Natural killer cell (primary cell): ENCODE measurements around the gene MCF2L. TPM values are rescaled to one million over a fixed set of nuclear protein-coding genes. Genes with fewer than 3 reads are reported as not detected.

Experiments used
- ATAC-seq, 3 donors: fragments of 150-1000 bp in 2 of 3; fragments of 200-7000 bp in 1 of 3; cut with Tn5 transposase; 1 replicate in 1 of 3; 2 replicates in 2 of 3; pipeline ENCODE4 v1.10.0; 2021; ENCODE audit warnings: mild to moderate bottlenecking in 2 of 3, moderate library complexity in 2 of 3
- DNase-seq, 2 donors: peaks; one replicate each; pipeline versions ENCODE4 v3.0.0 to v3.0.0-alpha.2; 2013 to 2021; ENCODE audit warnings: mixed read lengths in 1 of 2
- H3K27ac ChIP-seq: one replicate; pipeline ENCODE4 v1.5.1; 2013; ENCODE audit warnings: mild to moderate bottlenecking, low read length
- H3K27me3 ChIP-seq: one replicate; pipeline ENCODE4 v1.6.1; 2013; ENCODE audit warnings: low read length; ENCODE audit not compliant: control insufficient read depth, insufficient read depth
- H3K36me3 ChIP-seq: one replicate; pipeline ENCODE4 v1.6.1; 2013; ENCODE audit warnings: low read length; ENCODE audit not compliant: control insufficient read depth, insufficient read depth
- H3K4me1 ChIP-seq: one replicate; pipeline ENCODE4 v1.6.1; 2013; ENCODE audit warnings: low read length; ENCODE audit not compliant: control insufficient read depth, insufficient read depth
- H3K4me3 ChIP-seq: one replicate; pipeline ENCODE4 v1.5.1; 2013; ENCODE audit warnings: low read length
- H3K9me3 ChIP-seq: one replicate; pipeline ENCODE4 v1.6.1; 2013; ENCODE audit warnings: low read length; ENCODE audit not compliant: control insufficient read depth, insufficient read depth
- H3K27ac Mint-ChIP-seq, 2 donors: one replicate each; pipeline ENCODE4 v1.8.0; 2022; ENCODE audit warnings: mild to moderate bottlenecking in 2 of 2, mixed read lengths in 2 of 2, moderate library complexity in 1 of 2
- H3K27me3 Mint-ChIP-seq, 2 donors: one replicate each; pipeline ENCODE4 v1.8.0; 2022; ENCODE audit warnings: low read depth in 2 of 2, mixed read lengths in 2 of 2
- H3K36me3 Mint-ChIP-seq: one replicate; pipeline ENCODE4 v1.8.0; 2022; ENCODE audit warnings: mixed read lengths
- H3K4me1 Mint-ChIP-seq, 2 donors: one replicate each; pipeline ENCODE4 v1.8.0; 2022; ENCODE audit warnings: mixed read lengths in 2 of 2
- H3K4me3 Mint-ChIP-seq: one replicate; pipeline ENCODE4 v1.8.0; 2022; ENCODE audit warnings: mild to moderate bottlenecking, moderate library complexity, mixed read lengths
- H3K9me3 Mint-ChIP-seq, 2 donors: one replicate each; pipeline ENCODE4 v1.8.0; 2022; ENCODE audit warnings: mixed read lengths in 2 of 2
- WGBS: methylation state at CpG from one replicate; pipeline ENCODE4 v1.1.7; 2013; ENCODE audit warnings: missing lambda C conversion rate; ENCODE audit not compliant: insufficient coverage; 5-methylcytosine and 5-hydroxymethylcytosine counted together
- intact Hi-C: fragments of 100-400 bp; cut with micrococcal nuclease; formaldehyde crosslinking; loops from one replicate; pipeline ENCODE4 v1.14.2; 2022
- total RNA-seq, 4 donors: library from RNA; stranded (reverse); fragments of 120-200 nt in 1 of 4; gene quantifications; one replicate each; pipeline versions ENCODE4 v1.2.3 to v1.2.4, GENCODE V29; 2013 to 2022
- TF ChIP-seq, protein P1 (sequence below): fragments of 200-600 bp; IDR thresholded peaks from one replicate; pipeline ENCODE4 v1.8.0; 2022; ENCODE audit warnings: antibody characterized with exemption

Gene MCF2L
- total RNA-seq, 3 donors from 2014 or later (not counting 1 experiment from before 2014, with no cell fraction given), result 1.7 to 3.0 (median 3.0) TPM

DNA sequence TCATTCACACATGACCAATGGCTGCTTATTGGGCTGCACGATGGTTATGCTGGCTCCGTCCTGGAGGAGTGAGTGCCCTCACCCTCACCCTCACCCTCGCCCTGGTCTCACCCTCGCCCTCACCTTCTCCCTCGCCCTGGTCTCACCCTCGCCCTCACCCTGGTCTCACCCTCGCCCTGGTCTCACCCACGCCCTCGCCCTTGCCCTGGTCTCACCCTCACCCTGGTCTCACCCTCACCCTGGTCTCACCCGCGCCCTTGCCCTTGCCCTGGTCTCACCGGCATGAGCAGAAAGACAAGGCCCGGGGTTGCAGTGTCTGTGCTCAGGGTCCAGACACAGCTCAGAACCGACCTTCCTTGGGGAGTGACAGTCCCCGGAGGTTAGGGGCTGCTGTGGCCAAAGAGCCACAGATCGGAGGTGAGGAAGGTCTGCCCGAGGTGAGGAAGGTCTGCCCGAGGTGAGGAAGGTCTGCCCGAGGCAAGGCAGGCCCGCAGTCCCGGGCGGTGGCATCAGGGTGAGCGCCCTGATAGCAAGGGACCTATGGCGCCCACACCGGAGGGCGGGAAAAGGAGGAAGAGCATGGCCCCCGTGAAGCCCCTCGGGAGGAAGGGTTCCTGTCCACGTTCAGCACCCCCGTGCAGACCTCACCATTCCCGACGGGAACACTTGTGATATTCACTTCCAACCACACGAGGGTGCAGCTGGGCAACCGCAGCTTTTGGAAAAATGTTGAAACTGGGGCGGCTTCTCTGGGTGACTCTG, 65.6 kb downstream of the MCF2L start:
- intact Hi-C loops, result no loop called here
- no peaks in the 10 kb centered on the region for H3K4me1 Mint-ChIP-seq

DNA sequence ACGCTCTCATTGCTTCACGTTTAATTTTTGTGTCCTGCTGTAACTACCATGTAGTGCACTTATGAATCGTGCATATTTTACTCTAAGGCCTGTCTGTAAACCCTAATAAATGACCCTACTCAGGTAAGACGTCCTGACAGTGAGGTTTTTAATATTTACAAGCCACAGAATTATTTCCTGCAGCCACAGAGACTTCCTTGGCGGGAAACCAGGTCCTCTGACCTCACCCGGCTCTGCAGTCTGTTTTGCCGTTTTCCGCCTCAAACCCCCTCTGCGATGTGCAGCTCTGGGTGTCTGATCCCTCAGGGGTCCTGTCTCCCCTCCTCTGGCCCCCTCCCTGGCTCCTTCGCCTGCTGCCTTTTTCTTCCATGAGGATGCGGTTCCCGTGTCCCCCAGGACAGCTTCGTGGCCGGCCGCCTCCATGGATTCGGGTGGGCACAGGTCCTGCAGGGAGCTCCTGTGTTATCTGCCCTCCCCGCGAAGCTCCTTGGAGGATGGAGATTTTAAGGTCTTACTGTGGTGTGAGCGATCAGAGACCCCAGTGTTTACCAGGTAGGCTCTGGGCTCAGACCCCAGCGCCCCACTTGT, 66.3 kb downstream of the MCF2L start:
- H3K9me3 ChIP-seq, result no peaks in the 10 kb centered on the region
- H3K4me1 ChIP-seq, result no peaks in the 10 kb centered on the region
- H3K4me1 Mint-ChIP-seq, result no peaks in the 10 kb centered on the region
- no peaks in the 10 kb centered on the region for H3K27me3 ChIP-seq
- no peak for ATAC-seq
- TF ChIP-seq, protein P1, sequence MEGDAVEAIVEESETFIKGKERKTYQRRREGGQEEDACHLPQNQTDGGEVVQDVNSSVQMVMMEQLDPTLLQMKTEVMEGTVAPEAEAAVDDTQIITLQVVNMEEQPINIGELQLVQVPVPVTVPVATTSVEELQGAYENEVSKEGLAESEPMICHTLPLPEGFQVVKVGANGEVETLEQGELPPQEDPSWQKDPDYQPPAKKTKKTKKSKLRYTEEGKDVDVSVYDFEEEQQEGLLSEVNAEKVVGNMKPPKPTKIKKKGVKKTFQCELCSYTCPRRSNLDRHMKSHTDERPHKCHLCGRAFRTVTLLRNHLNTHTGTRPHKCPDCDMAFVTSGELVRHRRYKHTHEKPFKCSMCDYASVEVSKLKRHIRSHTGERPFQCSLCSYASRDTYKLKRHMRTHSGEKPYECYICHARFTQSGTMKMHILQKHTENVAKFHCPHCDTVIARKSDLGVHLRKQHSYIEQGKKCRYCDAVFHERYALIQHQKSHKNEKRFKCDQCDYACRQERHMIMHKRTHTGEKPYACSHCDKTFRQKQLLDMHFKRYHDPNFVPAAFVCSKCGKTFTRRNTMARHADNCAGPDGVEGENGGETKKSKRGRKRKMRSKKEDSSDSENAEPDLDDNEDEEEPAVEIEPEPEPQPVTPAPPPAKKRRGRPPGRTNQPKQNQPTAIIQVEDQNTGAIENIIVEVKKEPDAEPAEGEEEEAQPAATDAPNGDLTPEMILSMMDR, result no peak
- H3K27me3 Mint-ChIP-seq, result peaks cover 2 to 14% of the 10 kb centered on the region in 2 donors
- no peak for DNase-seq
- intact Hi-C loops, result no loop called here
- H3K4me3 Mint-ChIP-seq, result no peak overlapping the region
- no peak overlapping the region for H3K4me3 ChIP-seq
- no peak overlapping the region for H3K27ac Mint-ChIP-seq
- H3K36me3 Mint-ChIP-seq, result no peaks in the 10 kb centered on the region
- H3K9me3 Mint-ChIP-seq, result no peaks in the 10 kb centered on the region
- H3K27ac ChIP-seq, result no peak overlapping the region
- H3K36me3 ChIP-seq, result no peaks in the 10 kb centered on the region
- 73% methylated on average over 20 of the region's 20 CpGs for WGBS

More for the DNA sequence above, 65.6 kb downstream of the MCF2L start:
- no peak overlapping the region for H3K27ac Mint-ChIP-seq
- peaks cover 2 to 14% of the 10 kb centered on the region in 2 donors for H3K27me3 Mint-ChIP-seq
- Histone ChIP-seq H3K9me3 (no peaks in the 10 kb centered on the region), H3K27ac (no peak overlapping the region), H3K36me3 (no peaks in the 10 kb centered on the region), H3K4me1 (no peaks in the 10 kb centered on the region), H3K27me3 (no peaks in the 10 kb centered on the region), H3K4me3 (no peak overlapping the region)
- ATAC-seq, result no peak
- H3K36me3 Mint-ChIP-seq, result no peaks in the 10 kb centered on the region
- TF ChIP-seq, protein P1, result no peak
- DNase-seq, result no peak
- H3K4me3 Mint-ChIP-seq, result no peak overlapping the region
- 76% methylated on average over 35 of the region's 35 CpGs for WGBS
- no peaks in the 10 kb centered on the region for H3K9me3 Mint-ChIP-seq

DNA sequence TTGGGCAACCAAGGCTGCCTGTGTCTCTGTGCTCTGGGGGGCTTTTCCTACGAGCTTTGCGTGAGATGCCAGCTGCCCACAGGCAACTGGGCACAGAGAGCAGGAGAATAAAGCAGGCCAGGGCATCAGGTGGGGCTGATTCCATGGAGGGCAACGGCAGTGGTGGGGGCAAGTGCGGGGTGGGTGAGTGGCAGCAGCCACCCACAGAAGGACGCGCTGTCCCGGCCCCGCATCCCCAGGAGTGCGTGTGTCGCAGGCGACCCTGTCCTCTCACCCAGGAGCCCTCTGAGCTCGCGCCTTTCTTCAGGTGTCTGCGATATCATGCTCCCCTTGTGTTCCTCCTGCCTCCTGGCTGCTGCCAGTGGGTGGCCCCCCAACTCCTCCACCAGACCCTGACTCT, 67.4 kb downstream of the MCF2L start:
- H3K4me3 Mint-ChIP-seq, result no peak overlapping the region
- H3K36me3 Mint-ChIP-seq, result no peaks in the 10 kb centered on the region
- no peak overlapping the region for H3K27ac Mint-ChIP-seq
- ATAC-seq (no peak), DNase-seq (no peak)
- intact Hi-C loops, result no loop called here
- no peaks in the 10 kb centered on the region for H3K4me1 ChIP-seq
- H3K27me3 ChIP-seq, result no peaks in the 10 kb centered on the region
- H3K27me3 Mint-ChIP-seq, result peaks cover 2 to 14% of the 10 kb centered on the region in 2 donors
- H3K9me3 Mint-ChIP-seq, result no peaks in the 10 kb centered on the region
- WGBS, result 95% methylated on average over 14 of the region's 14 CpGs
- no peaks in the 10 kb centered on the region for H3K4me1 Mint-ChIP-seq
- no peak overlapping the region for H3K4me3 ChIP-seq
- H3K9me3 ChIP-seq, result no peaks in the 10 kb centered on the region
- no peak overlapping the region for H3K27ac ChIP-seq
- no peaks in the 10 kb centered on the region for H3K36me3 ChIP-seq
- TF ChIP-seq, protein P1, result no peak
